WI38 (cell line): Measurements from ENCODE around the gene COX11.

Experiments used
- H3K4me3 ChIP-seq: 2 replicates; pipeline ENCODE4 v1.5.1; 2011; ENCODE audit warnings: low read depth, mild to moderate bottlenecking, control low read depth, low read length
- TF ChIP-seq, protein P1 (sequence below): IDR thresholded peaks from 2 replicates; pipeline ENCODE4 v1.5.1; 2012; ENCODE audit warnings: low read depth, mild to moderate bottlenecking, control low read depth, low read length

Gene COX11

DNA sequence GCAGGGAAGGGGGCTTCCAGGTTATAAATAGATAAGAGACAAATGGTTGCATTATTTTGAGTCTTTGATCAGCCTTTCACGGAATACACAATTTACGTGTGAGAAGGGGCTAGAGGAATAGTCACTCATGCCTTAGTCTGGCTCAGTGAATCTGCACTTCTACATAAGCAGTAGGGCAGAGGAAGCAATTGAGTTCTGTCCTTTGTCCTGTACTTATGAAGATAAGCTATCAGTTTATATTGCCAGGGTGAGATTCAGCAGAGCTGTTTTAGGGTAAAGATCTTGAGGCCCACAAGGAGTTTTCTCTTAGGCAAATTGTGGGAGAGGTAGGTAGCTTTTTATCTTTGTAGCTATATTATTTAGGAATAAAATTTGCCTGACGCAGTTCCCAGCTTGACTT, 34.5 kb downstream of the COX11 start:
- TF ChIP-seq, protein P1, sequence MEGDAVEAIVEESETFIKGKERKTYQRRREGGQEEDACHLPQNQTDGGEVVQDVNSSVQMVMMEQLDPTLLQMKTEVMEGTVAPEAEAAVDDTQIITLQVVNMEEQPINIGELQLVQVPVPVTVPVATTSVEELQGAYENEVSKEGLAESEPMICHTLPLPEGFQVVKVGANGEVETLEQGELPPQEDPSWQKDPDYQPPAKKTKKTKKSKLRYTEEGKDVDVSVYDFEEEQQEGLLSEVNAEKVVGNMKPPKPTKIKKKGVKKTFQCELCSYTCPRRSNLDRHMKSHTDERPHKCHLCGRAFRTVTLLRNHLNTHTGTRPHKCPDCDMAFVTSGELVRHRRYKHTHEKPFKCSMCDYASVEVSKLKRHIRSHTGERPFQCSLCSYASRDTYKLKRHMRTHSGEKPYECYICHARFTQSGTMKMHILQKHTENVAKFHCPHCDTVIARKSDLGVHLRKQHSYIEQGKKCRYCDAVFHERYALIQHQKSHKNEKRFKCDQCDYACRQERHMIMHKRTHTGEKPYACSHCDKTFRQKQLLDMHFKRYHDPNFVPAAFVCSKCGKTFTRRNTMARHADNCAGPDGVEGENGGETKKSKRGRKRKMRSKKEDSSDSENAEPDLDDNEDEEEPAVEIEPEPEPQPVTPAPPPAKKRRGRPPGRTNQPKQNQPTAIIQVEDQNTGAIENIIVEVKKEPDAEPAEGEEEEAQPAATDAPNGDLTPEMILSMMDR: no peak
- no peak overlapping the region for H3K4me3 ChIP-seq

DNA sequence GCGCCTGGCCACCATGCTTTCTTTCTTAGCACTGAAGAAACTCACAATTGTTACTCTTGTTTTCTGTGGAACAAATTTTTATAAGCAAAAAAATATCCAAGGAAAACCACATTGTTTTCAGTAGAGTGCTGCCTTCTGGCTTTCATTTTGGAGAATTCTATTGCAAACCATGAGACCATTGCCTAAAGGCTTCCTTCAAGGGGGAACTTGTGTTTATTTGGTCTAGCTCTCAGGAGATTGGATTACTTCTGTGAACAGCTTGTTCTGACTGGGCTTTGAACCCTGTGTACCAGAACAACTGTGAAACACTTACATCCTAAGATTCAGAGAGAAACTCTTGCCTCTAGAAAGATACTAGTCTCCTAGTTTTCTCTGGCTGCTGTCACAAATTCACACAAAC, 35.7 kb downstream of the COX11 start:
- TF ChIP-seq, protein P1: no peak
- H3K4me3 ChIP-seq: no peak overlapping the region

DNA sequence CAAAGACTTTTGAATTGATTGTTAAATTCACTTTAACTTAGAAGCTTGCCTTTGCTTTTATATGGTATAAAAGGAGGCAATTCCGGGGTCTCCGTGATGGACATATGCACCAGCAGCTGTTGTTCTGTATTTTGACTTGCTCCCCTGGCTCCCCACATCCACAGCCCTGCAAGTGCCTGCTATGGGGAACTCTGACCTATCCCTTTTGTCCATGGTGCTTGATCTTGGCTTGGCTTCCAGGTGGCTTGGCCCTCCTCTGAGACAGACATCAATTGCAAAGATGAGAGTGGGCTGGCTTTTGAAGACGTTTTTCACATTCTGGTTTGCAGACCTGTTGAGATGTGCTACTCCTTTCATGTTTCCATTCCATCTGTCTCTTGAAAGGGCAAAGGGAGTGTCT, 40.9 kb downstream of the COX11 start:
- H3K4me3 ChIP-seq: no peak overlapping the region
- TF ChIP-seq, protein P1: no peak

DNA sequence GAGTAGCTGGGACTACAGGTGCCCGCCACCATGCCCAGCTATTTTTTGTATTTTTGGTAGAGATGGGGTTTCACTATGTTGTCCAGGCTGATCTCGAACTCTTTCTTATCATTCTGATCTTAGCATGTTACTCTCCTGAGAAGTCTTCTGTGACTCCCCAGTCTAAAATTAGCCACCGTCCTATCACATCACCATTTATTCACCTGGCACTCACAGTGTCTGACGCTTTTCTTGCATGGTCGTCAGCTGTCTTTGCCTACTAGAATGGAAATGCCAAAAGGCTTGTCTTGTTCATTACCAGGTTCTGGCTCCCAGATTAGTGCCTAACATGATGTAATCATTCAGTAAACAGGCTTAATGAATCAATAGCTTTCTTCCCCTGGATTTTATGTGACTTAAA, 44.0 kb downstream of the COX11 start:
- H3K4me3 ChIP-seq: no peak overlapping the region
- TF ChIP-seq, protein P1: no peak

DNA sequence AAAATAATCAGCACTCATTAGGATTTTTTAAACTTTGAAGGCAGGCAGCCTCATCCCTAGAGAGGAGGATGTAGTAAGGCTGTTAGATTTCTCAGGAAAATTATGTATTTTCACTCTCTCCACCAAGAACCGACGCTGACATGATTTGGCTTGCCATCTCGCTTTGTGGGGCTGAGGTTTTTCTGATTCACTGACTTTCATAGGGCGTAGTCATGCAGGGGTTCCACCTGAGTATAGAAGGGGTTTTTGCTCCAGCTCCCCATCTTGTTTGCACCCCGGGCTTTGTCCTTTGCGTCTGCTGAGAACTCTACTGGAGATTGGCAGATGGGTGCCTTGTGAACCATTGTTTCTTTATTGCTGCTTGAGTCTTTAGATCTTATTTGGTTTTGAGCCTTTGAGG, 47.6 kb downstream of the COX11 start:
- no peak overlapping the region for H3K4me3 ChIP-seq
- TF ChIP-seq, protein P1: no peak

DNA sequence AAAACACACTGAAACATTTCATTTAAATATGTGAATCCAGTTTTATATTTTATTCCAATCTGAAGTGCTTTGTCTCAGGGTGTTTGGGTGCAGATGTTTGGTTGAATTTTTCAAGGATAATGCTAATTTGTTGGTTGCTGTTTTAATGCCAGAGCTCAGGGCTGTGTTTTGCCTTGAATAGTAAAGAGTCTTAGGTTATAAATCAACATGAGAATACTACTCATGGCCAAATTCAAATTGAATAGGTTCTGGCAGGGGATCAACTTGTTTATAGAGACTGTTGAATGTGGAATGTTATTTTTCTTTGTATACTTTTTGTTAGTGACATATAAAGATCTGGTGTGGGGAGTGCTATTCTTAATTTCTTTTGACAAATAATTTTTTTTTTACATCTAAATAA, 49.0 kb downstream of the COX11 start:
- TF ChIP-seq, protein P1: no peak
- no peak overlapping the region for H3K4me3 ChIP-seq

DNA sequence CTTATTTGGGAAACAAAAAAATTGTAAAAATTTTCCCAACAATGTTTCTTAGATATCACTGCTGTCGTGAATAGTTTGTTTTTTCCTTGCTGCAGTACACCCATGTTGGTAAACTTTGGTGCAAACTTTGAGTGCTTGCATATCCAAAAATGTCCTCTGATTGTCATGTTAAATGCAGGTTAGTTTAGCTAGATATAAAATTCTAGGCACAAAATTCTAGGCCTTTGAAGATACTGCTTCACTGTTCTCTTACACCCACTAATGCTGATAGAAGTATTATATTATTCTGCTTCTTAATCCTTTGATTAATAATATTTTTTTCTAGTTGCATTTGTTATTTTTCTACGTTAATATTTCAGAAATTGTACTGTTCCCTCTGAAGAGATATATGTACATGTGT, 51.7 kb downstream of the COX11 start:
- no peak overlapping the region for H3K4me3 ChIP-seq
- TF ChIP-seq, protein P1: no peak
